GM19452 (cell line): Measurements from ENCODE around the gene ACAA1.

ENCODE experiments used
- ATAC-seq: cut with Tn5 transposase; IDR thresholded peaks from one replicate; pipeline ENCODE4 v1.9.1; 2021; ENCODE audit not compliant: unreplicated experiment

Gene ACAA1

GRCh38 chr3:38119821-38120692 is 16.9 kb downstream of the ACAA1 start:
- ATAC-seq: no peak

- no peak for ATAC-seq
Measured at GRCh38 chr3:38119248-38119544, 17.7 kb downstream of the ACAA1 start.

- ATAC-seq: no peak
Measured at GRCh38 chr3:38118421-38119247, 18.3 kb downstream of the ACAA1 start.

GRCh38 chr3:38117748-38118420 is 19.0 kb downstream of the ACAA1 start:
- ATAC-seq: peak; percentile 72

- ATAC-seq: no peak
Measured at GRCh38 chr3:38117163-38117716, 19.7 kb downstream of the ACAA1 start.

GRCh38 chr3:38116471-38117162 is 20.3 kb downstream of the ACAA1 start:
- ATAC-seq: no peak

- no peak for ATAC-seq
Measured at GRCh38 chr3:38115645-38116427, 21.1 kb downstream of the ACAA1 start.

GRCh38 chr3:38114875-38115644 is 21.9 kb downstream of the ACAA1 start:
- ATAC-seq: no peak

GRCh38 chr3:38114052-38114874 is 22.7 kb downstream of the ACAA1 start:
- ATAC-seq: no peak

GRCh38 chr3:38112378-38112761 is 24.6 kb downstream of the ACAA1 start:
- no peak for ATAC-seq

- ATAC-seq: no peak
Measured at GRCh38 chr3:38111696-38112377, 25.1 kb downstream of the ACAA1 start.

GRCh38 chr3:38111201-38111600 is 25.7 kb downstream of the ACAA1 start:
- no peak for ATAC-seq

GRCh38 chr3:38110314-38111050 is 26.4 kb downstream of the ACAA1 start:
- ATAC-seq: no peak

- ATAC-seq: no peak
Measured at GRCh38 chr3:38109580-38110313, 27.2 kb downstream of the ACAA1 start.

- ATAC-seq: no peak
Measured at GRCh38 chr3:38108649-38109579, 28.0 kb downstream of the ACAA1 start.
